Eye (tissue), 1 donor: ENCODE measurements around the gene SMYD4.
A peak's percentile ranks its signal among the peaks of the same experiment; 100 is the strongest.
"Not testable (repeated sequence)": the region's sequence is repeated elsewhere in the genome, so short reads cannot be mapped to it uniquely, and the experiment has no call there.

Experiments used
- DNase-seq: peaks from one replicate; pipeline ENCODE4 v3.0.0-alpha.2; 2015

Gene SMYD4

DNA sequence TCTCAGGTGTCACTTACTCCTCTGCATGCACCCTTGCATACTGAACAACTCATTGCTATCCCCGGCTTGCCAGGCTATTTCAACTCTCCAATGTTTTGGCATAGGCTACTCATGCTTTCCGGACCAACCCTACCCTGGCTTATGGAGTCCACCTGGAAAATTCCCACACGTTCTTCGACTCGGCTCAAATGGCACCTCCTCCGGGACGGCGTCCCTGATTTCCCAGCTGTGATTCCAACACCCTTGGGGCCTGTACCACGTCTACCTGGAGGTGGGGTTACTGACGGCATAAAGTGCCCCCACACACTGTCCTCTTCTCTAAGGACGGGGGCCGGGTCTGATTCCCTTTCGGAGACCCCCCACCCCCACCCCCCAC is 498 bp downstream of the SMYD4 start:
- DNase-seq: no peak

DNA sequence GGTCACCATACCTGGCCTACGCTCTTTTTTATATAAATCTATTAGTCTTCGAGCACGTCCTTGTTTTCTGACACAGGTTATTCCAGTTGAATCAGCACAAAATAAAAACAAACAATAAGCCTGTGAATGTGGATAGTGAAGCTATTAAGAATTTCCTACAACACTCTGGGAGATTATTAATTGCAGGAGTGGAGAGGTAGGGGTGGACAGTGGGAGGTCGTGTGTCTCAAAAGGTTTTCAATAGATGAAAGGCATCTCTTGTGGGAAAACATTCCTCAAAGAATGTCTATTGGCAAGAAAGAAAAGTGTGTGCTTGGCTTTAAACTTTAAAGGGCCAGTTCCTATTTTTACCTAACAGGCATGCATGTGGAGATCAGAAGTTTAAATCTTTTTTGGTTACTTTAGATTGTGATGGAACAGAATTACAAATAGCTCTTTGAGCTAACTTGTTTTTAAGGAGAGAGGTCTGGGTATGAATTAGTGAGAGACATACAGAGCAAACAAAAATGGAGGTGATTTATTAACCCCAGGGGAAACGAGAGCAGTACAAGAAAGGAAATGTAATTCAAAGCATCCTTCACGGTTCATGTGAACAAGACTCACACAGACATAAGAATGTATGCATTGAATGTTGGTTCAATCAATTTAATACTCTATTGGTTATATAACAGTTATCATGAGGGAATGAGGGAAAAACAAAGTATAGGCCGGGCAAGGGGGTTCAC is 9.0 kb downstream of the SMYD4 start:
- no peak for DNase-seq

DNA sequence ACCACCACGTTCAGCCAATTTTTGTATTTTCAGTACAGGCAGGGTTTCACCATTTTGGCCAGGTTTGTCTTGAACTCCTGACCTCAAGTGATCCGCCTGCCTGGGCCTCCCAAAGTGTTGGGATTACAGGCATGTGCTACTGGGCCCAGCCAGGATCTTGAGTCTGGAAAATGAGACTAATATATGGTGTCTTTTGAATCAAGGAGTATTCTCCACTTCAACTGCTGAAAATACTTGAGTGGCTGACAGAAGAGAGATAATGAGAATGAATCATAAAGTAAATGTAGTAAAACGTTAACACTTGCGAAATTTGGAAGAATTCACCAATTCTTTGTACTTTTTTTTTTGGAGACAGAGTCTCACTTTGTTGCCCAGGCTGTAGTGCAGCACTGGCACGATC is 16.6 kb downstream of the SMYD4 start:
- DNase-seq: no peak

DNA sequence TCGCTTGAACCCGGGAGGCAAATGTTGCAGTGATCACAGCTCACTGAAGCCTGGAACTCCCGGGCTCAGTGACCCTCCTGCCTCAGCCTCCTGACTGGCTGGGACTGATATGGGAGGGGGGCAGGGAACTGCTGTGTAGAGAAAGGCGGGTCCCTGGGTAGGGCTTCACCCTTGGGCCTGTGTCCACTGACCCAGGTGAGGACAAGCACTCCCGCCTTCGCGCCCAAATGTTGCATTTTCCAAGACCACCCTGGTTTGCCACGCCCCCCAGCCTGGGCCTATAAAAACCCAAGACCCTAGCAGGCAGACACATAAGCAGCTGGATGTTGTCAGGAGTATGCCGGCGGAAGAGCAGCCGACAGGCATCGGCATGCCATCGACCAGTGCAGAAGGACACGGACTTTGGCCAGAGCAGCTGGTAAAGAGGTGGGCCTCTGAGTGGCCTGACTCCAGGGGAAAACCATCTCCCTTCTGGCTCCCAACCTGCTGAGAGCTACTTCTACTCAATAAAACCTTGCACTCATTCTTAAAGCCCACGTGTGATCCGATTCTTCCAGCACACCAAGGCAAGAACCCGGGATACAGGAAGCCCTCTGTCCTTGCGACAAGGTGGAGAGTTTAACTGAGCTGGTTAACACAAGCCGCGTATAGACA is 19.1 kb downstream of the SMYD4 start:
- no peak for DNase-seq

DNA sequence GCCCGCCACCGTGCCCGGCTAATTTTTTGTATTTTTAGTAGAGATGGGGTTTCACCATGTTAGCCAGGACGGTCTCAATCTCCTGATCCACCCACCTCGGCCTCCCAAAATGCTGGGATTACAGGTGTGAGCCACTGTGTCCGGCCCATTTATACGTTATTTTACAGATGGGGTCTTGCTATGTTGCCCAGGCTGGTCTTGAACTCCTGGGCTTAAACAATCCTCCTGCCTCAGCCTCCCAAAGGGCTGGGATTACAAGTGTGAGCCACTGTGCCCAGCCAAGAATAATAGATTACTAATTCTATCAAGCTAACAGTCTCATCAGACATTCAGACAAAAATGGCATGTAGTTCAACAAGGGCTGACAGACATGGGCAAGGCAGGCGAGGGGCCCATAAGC is 19.9 kb downstream of the SMYD4 start:
- DNase-seq: not testable (repeated sequence)

DNA sequence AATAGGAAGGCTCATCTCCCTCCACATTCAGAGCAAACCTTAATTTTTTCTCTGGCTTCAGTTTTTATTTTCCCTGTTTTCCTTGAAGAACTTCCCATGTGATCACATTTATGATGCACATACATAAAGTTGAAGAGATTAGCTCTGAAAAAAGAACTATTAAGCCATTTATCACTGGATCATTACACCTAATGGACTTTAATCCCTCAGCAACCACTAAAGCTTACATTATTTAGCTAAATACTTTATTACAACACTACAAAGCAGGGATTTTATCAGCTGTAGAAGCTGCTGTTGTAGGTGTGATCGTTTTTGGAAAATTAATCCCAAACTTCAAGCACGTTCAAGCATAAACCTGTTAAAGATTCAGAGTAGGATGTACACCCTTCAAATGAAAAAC is 21.1 kb downstream of the SMYD4 start:
- DNase-seq: no peak

DNA sequence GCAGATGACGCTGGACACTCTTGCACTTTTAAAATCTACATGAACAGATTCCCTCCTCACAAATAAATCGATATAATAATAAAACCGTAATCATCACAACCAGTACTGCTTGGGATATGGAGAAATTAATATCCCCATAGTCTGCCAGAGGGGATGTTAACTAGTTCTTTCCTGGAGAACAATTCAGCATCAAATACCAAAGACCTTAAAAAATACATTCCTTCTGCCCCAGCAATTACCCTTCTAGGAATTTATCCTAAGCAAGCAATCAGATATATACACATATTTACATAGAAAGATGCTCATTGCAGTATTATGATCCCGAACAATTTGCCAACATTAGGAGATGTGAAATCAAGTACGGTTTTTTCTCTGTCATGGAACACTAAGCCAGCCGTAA is 21.8 kb downstream of the SMYD4 start:
- DNase-seq: no peak

DNA sequence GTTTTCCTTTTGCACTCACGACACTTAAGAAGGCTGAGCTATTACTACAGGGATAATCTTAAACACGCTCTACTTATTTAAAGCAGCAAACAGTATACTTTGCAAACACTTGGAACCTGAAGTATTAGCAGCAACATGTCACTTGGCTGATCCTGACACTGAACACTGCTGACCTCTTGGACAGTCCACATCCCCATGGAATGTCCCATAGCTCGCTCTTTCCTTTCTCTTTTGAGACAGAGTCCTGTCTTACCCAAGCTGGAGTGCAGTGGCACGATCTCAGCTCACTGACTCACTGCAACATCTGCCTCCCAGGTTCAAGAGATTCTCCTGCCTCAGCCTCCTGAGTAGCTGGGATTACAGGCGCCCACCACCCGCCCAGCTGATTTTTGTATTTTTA is 26.4 kb downstream of the SMYD4 start:
- DNase-seq: no peak

DNA sequence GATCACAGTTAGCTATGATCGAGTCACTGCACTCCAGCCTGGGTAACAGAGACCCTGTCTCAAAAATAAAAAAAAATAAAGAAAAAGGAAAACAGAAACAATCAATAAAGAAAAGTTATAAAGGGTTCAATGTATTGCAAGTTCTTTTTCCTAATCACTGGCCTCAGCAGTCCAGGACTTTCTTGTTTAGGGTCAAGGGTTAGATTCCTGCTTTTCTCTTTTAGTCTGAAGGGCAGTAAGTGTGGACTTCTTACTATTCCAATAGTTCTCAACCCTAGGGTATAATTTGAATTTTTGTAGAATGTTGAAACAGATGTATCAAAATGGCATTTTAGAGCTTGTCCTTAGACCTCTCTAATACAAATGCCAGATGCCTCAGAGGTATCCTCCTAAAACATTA is 27.3 kb downstream of the SMYD4 start:
- no peak for DNase-seq

DNA sequence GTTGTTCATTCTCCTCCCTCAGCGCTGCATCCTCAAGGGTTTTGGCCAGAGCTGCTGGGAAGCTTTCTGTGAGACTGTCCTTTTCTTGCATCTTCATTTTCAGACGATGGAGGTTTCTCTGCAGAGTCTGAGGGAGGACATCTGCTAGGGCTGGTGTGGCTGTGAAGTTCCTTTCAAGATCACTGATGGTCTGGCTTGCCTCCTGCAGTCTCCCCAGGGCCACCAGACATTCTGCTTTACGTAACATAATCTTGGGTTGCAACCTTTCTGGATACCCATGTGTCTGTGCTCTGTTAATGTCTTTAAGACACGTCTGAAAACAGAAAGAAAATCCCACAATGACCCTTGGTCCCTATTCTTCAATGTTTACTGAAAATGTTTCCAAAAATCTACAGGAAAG is 29.0 kb downstream of the SMYD4 start:
- no peak for DNase-seq

DNA sequence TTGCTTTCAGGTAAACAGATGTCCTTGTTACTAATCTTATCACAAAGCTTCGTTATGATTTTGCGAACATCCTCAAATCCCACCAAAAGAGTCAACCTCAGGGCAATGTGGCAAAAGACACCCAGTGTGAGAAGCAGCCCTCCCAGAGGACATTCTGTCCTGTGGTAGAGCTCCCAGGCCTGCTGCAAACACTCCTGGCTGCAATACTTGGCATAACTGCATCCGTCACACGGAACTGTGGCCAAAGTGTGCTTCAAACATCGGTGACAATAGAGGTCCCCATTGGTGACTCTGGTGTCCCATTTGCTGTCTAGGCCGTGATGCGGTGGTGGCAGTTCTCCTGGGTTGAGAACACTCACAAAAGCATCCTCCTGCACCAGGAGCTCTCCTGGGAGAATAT is 29.5 kb downstream of the SMYD4 start:
- DNase-seq: no peak

DNA sequence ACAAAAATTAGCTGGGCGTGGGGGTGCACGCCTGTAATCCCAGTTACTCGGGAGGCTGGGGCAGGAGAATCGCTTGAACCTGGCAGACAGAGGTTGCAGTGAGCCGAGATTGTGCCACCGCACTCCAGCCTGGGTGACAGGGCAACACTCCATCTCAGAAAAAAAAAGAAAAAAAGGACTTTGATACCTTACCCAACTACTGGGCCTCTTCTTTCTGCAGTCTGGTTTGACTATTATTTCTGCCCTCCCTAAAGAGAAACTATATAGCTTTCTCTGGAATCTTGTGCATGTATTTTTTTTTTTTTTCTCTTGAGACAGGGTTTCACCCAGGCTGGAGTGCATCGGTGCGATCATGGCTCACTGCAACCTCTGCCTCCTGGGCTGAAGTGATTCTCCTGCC is 31.9 kb downstream of the SMYD4 start:
- DNase-seq: not testable (repeated sequence)

DNA sequence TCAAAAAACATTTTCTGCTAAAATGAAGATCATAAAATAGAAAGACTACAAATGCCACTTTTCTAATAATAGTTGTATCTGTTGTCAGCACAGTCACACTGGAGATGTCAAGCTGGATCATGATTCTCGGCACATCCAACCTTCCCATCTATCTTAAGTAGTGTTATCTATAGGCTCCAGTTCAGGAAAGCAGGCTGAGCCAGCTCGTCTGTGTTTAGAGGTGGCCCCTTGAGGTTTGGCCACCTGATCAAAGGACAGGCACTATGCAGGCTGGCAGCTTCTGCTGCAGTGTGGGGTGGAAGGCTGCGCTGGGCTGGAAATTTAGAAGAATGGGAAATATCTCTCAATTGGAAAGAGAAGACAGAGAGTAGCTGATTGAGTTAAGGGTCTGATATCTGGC is 32.4 kb downstream of the SMYD4 start:
- DNase-seq: peak; percentile 50

DNA sequence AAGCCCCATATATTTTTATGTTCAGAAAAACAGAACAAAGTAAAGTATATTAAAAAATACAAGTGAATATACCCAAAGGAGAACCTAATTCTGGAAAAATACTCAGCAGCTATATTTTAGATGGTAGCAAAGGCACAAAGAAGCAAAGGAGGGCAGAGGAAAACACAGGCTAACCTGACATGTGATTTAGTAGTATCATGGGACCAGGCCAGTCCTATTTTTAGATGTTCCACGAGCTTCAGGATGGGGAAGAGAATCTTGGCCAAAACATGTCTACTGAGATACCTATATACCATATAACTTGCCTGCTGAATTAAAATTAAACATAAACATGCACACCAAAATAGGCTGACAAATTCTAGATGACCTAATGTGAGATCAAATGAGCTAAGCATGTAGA is 32.9 kb downstream of the SMYD4 start:
- no peak for DNase-seq

DNA sequence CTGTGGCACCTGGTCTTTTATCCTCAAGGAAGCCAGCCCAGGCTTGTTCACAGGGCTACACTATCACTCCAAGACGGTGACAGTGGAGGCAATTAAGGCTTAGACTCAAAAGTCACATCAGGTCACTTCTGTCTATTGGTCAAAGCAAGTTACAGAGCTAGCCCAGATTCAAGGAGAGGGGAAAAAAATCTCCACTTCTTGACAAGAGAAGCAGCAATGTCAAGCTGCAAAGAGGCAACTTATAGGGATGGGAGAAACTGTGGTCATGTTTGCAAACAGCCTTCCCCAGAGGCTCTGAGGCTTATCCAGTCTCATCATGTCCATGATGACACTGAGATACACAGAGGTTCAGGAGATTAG is 36.3 kb downstream of the SMYD4 start:
- DNase-seq: peak; percentile 21

DNA sequence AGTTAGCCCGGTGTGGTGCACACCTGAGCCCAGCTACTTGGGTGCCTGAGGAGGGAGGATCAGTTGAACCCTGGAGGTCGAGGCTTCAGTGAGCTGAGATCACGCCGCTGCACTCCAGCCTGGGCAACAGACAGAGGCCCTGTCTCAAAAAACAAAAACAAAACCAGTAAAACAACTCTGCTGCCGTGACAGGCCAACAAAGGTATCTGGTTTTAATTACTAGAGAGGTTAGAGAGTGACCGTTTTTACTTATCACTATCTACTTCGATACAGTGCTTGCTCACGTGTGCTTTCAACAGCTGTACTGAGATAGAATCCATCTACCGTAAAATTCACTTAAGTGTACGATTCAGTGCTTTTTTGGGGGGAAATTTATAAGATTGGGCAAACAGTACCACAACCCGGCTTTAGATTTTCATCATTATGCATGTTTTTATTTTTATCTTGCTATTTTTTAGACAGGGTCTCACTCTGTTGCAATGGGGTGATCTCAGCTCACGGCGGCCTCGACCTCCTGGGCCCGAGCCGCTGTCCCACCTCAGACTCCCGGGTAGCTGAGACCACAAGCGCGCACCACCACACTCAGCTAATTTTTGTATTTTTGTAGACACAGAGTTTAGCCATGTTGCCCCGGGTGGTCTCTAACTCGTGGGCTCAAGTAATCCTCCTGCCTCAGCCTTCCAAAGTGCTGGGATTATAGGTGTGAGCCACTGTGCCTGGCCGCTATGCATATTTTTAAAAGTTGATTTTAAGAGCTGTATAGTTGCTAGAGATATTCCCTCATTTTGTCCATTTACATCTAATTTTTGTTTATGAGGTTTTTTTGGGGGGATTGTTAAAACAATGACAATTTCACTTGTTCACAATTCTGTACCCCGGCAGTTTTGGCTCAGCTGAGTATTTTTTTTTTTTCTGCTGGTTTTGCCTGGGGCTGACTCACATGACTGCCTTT is 36.9 kb downstream of the SMYD4 start:
- DNase-seq: no peak

DNA sequence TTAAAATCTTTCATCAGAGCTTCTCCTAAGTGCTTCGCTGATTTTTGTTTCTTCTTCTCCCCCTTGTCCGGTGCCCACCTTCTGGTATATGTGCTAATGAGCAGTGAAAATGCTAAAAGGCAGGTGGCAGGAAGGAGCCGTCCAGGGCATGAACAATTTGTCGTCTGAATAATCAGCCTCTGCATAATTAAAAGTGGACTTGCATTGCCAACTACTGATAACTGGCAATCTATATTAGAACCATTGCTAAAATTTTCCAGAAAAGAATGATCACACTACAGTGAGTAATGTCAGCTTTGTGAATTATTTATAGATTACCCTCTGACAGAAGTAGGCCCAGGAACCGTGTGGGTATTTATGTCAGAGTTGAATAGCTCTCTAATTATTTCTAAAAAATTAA is 39.8 kb downstream of the SMYD4 start:
- DNase-seq: no peak

DNA sequence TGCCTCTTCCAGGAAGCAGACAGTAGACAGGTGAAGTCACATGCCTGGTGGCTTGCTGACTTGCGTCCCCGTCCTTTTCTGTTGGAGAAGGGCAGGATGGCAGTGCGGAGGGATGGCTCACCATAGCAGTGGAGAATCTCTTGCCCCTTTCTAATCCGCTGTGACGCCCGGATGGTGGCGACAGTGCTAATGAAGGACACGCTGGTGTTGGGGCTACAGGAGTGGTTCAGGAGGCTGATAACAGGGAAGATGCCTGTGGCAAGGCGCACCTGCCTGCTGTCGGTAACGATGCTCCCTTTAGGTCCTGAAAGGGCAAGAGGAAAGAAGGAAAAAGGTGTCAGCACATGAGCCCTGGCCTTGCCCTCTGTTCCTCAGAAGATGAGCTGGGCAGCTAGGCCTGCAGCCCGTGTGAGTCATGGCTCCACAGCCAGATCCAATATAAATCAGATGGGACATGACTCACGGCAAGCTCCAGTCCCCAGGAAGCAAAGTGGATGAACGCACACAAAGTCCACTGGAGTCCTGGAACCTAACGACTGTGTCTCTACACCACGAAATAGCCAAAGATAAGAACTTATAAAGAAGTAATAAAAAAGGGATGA is 42.3 kb downstream of the SMYD4 start:
- DNase-seq: no peak

DNA sequence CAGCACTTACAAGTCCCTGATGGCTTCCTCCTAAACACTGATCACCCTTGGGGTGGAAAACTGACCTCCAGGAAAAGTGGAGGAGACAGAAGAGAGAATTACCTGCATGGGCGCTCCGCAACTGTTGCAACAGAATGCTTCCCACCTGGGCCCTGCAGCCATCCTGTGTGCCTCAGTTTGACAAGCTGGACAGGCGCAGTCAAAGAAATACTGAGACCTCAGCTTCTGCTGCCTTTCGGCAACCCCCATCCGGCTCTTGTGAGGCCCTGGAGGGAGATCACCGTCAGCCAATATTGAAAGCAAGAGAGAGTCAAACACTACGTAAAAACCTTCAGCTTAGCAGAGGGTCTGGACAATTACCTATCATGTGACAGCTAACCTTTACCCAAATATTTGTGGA is 43.0 kb downstream of the SMYD4 start:
- DNase-seq: no peak

DNA sequence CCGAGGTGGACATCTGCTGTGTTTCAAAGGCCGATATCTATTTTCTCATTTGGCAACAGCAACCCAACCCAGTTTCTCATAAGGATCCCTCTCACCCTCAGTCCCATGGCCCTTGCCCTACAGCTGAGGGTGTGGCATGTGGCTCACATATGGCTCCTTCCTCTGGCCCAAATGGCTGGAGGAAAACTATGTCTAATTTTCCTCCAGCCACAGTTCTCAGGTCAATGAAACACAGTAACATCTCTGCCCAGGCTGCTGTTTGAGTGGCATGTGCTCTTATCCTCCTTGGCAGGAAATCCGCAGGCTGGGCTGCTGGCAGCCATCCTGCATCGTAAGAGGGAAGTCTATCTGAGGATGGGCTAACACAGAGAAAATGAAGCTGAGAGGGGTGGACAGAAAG is 43.8 kb downstream of the SMYD4 start:
- no peak for DNase-seq

DNA sequence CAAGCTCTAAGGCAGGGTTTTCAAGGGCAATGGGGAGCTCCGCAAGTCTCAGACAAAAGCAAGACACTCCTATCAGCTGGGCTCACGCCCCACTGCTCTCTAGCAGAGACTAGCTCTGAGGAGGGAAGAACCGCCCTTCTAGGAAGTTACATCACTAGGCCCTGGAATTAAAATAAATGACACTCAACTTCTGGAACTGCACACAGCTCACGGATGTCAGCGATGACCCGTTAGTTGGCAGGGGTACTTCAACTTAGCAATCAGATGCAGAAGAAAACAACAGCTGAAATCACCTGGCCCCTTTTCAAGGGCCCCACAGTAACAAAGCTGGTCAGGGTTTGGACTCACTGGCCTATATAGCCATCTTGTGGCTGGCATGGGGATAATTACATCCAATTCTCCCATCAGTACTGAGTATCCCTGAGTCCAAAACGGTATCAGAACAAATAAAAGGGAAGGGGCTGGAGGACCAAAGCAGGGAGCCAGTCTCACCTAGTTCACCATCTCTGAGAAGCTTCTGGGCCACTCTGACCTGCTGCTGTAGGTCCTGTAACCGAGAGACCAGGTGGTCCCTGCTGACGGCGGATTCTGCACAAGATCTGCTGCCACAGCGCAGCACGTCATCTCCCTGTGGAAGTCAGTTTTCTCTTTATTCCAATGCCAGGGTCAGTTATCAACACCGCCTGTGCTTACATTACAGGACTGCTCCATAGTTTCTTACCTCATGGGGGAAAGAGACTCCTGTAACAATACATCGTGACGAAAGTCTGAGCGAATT is 45.7 kb downstream of the SMYD4 start:
- peak; percentile 80 for DNase-seq

DNA sequence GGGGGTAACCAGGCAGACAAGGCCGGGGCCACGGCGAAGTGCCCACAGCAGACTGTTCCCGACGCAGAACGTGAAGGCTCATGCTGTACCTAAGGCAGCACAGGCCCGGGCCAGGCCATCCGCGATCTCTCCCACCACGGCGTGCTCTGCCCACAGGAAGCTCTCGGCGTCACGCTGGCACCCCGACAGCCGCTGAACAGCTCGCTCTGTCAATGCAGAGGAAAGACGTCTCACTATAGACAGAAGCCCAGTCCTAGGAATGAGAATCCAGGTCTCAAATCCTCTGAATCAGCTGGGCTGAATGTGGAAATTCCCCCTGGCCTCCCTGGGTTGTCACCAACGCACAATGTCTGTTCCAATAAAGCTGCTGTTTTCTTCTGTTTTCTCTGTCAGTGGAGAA is 46.4 kb downstream of the SMYD4 start:
- DNase-seq: no peak

DNA sequence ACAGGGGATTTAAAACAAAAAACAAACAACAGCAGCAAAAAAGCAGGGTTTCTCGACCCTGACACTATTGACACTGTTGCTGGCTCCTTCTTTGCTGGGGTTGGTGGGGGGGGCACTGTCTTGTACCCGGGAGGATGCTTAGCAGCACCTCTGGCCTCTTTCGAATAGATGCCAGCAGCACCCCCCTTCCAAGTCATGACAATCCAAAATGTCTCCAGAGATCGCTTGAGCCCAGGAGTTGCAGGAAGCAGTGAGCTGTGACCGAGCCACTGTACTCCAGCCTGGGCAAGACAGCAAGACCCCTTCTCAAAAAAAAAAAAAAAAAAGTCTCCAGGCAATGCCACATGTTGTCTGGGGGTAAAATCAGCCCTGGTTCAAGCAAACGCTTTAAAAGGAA is 47.5 kb downstream of the SMYD4 start:
- no peak for DNase-seq
